Mammary epithelial cell (primary cell): ENCODE measurements around the gene SLBP.

ENCODE experiments used
- CTCF ChIP-seq, 2 donors: IDR thresholded peaks in 1 of 2; conservative IDR thresholded peaks in 1 of 2; 2 replicates each; pipeline ENCODE4 v1.5.1; 2011 to 2012; ENCODE audit warnings: inconsistent platforms in 2 of 2, low read length in 2 of 2, mild to moderate bottlenecking in 2 of 2, control low read depth in 1 of 2, low read depth in 1 of 2; ENCODE audit not compliant: insufficient read depth in 1 of 2; ENCODE audit errors: extremely low read depth in 1 of 2
- EZH2 ChIP-seq: IDR thresholded peaks from 2 replicates; pipeline ENCODE4 v1.6.1; 2012; ENCODE audit warnings: low read length, inconsistent platforms, borderline replicate concordance

GRCh38 chr4:1714303-1715001, 2.3 kb upstream of the SLBP start:
- TF ChIP-seq EZH2 (no peak), CTCF (conservative IDR thresholded peaks at IDR 0.05 in 1 of 2, IDR thresholded peaks at IDR 0.05 in 1 of 2; ENCODE audit: extremely low read depth in 1 of 2, insufficient read depth in 1 of 2, low read depth in 1 of 2, low read length in 2 of 2) (no peak)
